Hepatocyte (in vitro differentiated cells): ENCODE measurements around the gene CMTM7. TPM values are rescaled to one million over a fixed set of nuclear protein-coding genes. Genes with fewer than 3 reads are reported as not detected.

Experiments
- DNase-seq: peaks from one replicate; pipeline ENCODE4 v3.0.0-alpha.2; 2016; ENCODE audit warnings: low spot score
- H2AFZ ChIP-seq: fragments of 200-600 bp; sonication (generic); 2 replicates; pipeline ENCODE4 v1.6.0; 2016; ENCODE audit warnings: antibody characterized with exemption, mild to moderate bottlenecking
- H3K27ac ChIP-seq: fragments of 200-600 bp; sonication (generic); 2 replicates; pipeline ENCODE4 v1.5.1; 2016; ENCODE audit warnings: mild to moderate bottlenecking
- H3K27me3 ChIP-seq: fragments of 200-600 bp; sonication (generic); 2 replicates; pipeline ENCODE4 v1.6.1; 2016
- H3K36me3 ChIP-seq: fragments of 200-600 bp; sonication (generic); replicated peaks from 2 replicates; pipeline ENCODE4 v1.5.1; 2016; ENCODE audit warnings: low read depth; ENCODE audit not compliant: insufficient read depth
- H3K4me1 ChIP-seq: fragments of 200-600 bp; sonication (generic); 2 replicates; pipeline ENCODE4 v1.5.1; 2016; ENCODE audit warnings: mild to moderate bottlenecking, moderate library complexity; ENCODE audit not compliant: insufficient read depth
- H3K4me2 ChIP-seq: fragments of 200-600 bp; sonication (generic); 2 replicates; pipeline ENCODE4 v1.6.0; 2016
- H3K4me3 ChIP-seq: fragments of 200-600 bp; sonication (generic); 2 replicates; pipeline ENCODE4 v1.5.1; 2016; ENCODE audit warnings: mild to moderate bottlenecking
- H3K79me2 ChIP-seq: fragments of 200-600 bp; sonication (generic); 2 replicates; pipeline ENCODE4 v1.6.0; 2017; ENCODE audit warnings: mild to moderate bottlenecking
- H3K9me2 ChIP-seq: fragments of 200-600 bp; sonication (generic); replicated peaks from 2 replicates; pipeline ENCODE4 v1.6.0; 2017; ENCODE audit warnings: mild to moderate bottlenecking; ENCODE audit not compliant: insufficient read depth
- H3K9me3 ChIP-seq: fragments of 200-600 bp; sonication (generic); 2 replicates; pipeline ENCODE4 v1.5.1; 2016; ENCODE audit warnings: low read depth, mild to moderate bottlenecking
- H4K20me1 ChIP-seq: fragments of 200-600 bp; sonication (generic); 2 replicates; pipeline ENCODE4 v1.6.0; 2016; ENCODE audit warnings: mild to moderate bottlenecking; ENCODE audit not compliant: insufficient read depth, poor library complexity, severe bottlenecking
- CTCF ChIP-seq: fragments of 200-600 bp; sonication (generic); IDR thresholded peaks from 2 replicates; pipeline ENCODE4 v1.5.1; 2016; ENCODE audit warnings: antibody characterized with exemption, mild to moderate bottlenecking; ENCODE audit not compliant: poor library complexity
- EZH2 ChIP-seq: fragments of 200-600 bp; sonication (generic); IDR thresholded peaks from 2 replicates; pipeline ENCODE4 v1.6.1; 2016; ENCODE audit warnings: antibody characterized with exemption, mild to moderate bottlenecking, borderline replicate concordance
- EZH2phosphoT487 ChIP-seq: fragments of 200-600 bp; sonication (generic); IDR thresholded peaks from one replicate; pipeline ENCODE4 v1.6.1; 2018; ENCODE audit warnings: antibody characterized with exemption, mild to moderate bottlenecking, low read depth, moderate library complexity; ENCODE audit not compliant: unreplicated experiment, severe bottlenecking
- WGBS: methylation state at CpG from one replicate; pipeline ENCODE4 v1.1.6; 2016; ENCODE audit warnings: low lambda C conversion rate; ENCODE audit errors: missing lambda C conversion rate; 5-methylcytosine and 5-hydroxymethylcytosine counted together
- polyA plus RNA-seq: library from polyadenylated mRNA; unstranded; fragments of >200 nt; fragmentation: Nextera tagmentation; extraction: Ambion mirVana; gene quantifications from 2 replicates; pipeline ENCODE4 v1.2.1, GENCODE V29; 2016
- total RNA-seq: library from RNA; depleted of rRNA; stranded (reverse); fragments of >200 nt; gene quantifications from 2 replicates; pipeline ENCODE4 v1.2.3, GENCODE V29; 2014

The CMTM7 gene
- total and polyA plus RNA-seq, 2 experiments from 2014 or later: 6.1 to 63.0 TPM

GRCh38 chr3:32421185-32421584, 29.5 kb downstream of the CMTM7 start:
- H3K4me1 ChIP-seq: peaks cover 27% of the 10 kb centered on the region
- H3K4me2 ChIP-seq: no peak overlapping the region
- no peaks in the 10 kb centered on the region for H3K27me3 ChIP-seq
- DNase-seq: no peak
- peak overlapping the region; percentile 88 for H3K27ac ChIP-seq
- no peaks in the 10 kb centered on the region for H3K9me3 ChIP-seq
- 81% methylated on average over 3 of the region's 3 CpGs for WGBS
- no peak overlapping the region for H3K4me3 ChIP-seq
- H2AFZ ChIP-seq: no peak overlapping the region
- H4K20me1 ChIP-seq: no peaks in the 10 kb centered on the region
- no peaks in the 10 kb centered on the region for H3K9me2 ChIP-seq
- peaks cover 60% of the 10 kb centered on the region for H3K79me2 ChIP-seq
- no peaks in the 10 kb centered on the region for H3K36me3 ChIP-seq
- TF ChIP-seq CTCF (no peak), EZH2 (no peak), EZH2phosphoT487 (no peak)

- Histone ChIP-seq H3K9me3 (no peaks in the 10 kb centered on the region), H3K27me3 (no peaks in the 10 kb centered on the region), H2AFZ (no peak overlapping the region), H3K4me2 (no peak overlapping the region), H3K9me2 (no peaks in the 10 kb centered on the region), H4K20me1 (no peaks in the 10 kb centered on the region), H3K79me2 (peaks cover 58% of the 10 kb centered on the region), H3K27ac (peak overlapping the region; percentile 88), H3K36me3 (no peaks in the 10 kb centered on the region), H3K4me1 (peaks cover 27% of the 10 kb centered on the region), H3K4me3 (no peak overlapping the region)
- WGBS: 66% methylated on average over 10 of the region's 10 CpGs
- TF ChIP-seq EZH2phosphoT487 (no peak), CTCF (no peak), EZH2 (no peak)
- no peak for DNase-seq
Measured at GRCh38 chr3:32421991-32422859, 30.6 kb downstream of the CMTM7 start.

GRCh38 chr3:32422943-32423342, 31.3 kb downstream of the CMTM7 start:
- Histone ChIP-seq H3K27me3 (no peaks in the 10 kb centered on the region), H3K9me3 (no peaks in the 10 kb centered on the region), H4K20me1 (no peaks in the 10 kb centered on the region), H3K4me1 (peaks cover 27% of the 10 kb centered on the region), H3K27ac (no peak overlapping the region), H3K9me2 (no peaks in the 10 kb centered on the region), H2AFZ (no peak overlapping the region), H3K36me3 (no peaks in the 10 kb centered on the region), H3K79me2 (peaks cover 50% of the 10 kb centered on the region), H3K4me2 (no peak overlapping the region), H3K4me3 (no peak overlapping the region)
- WGBS: 82% methylated on average over 2 of the region's 2 CpGs
- DNase-seq: no peak
- TF ChIP-seq CTCF (no peak), EZH2phosphoT487 (no peak), EZH2 (no peak)
